Endometrial microvascular endothelial cells (primary cell): ENCODE data around the gene WDTC1. TPM values are rescaled to one million over a fixed set of nuclear protein-coding genes. Genes with fewer than 3 reads are reported as not detected.
"Not testable (repeated sequence)": the region's sequence is repeated elsewhere in the genome, so short reads cannot be mapped to it uniquely, and the experiment has no call there.

Source experiments
- in situ Hi-C: cut with HindIII; loops from 2 replicates; pipeline ENCODE4 v1.10.0; 2017; ENCODE audit warnings: low sequenced_read_pairs, low pct_unique_long_range_greater_than_20kb; ENCODE audit errors: inconsistent ontology term
- total RNA-seq: library from RNA; depleted of rRNA; stranded (reverse); fragments of >200 nt; gene quantifications from one replicate; pipeline ENCODE4 v1.2.3, GENCODE V29; 2015; ENCODE audit errors: inconsistent ontology term

WDTC1 gene
- total RNA-seq, 1 donor from 2014 or later = 25.2 TPM

DNA sequence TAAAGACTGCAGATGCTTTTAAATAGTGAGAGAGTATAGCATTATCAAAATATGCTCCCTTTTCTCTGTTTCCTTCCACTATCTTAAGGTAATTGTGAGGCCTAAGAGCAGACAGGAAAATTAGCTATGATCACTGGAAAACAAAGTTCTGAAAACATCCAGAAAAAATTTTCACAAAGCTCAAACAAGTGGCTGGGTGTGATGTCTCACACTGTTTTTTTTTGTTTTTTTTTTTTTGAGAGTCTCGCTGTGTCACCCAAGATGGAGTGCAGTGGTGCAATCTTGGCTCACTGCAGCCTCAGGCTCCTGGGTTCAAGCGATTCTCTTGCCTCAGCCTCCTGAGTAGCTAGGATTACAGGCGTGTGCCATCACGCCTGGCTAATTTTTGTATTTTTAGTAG, 7.2 kb downstream of the WDTC1 start:
- in situ Hi-C loops = loop anchor here (25.0 kb wide), 1 partner anchor 104 kb away; no protein-coding TSS in a partner anchor

DNA sequence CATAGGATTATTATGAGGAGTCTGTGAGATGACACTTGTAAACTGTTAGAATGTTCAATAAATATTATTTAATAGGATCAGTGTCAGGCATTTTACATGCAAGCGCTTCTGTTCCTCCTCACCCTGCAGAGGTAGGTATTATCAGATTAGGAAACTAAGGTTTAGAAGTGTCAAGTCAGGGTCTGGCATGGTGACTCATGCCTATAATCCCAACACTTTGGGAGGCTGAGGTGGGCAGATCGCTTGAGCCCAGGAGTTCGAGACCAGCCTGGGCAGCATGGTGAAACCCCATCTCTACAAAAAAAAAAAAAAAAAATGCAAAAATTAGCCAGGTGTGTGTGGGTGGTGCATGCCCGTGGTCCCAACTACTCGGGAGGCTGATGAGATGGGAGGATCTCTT, 9.2 kb downstream of the WDTC1 start:
- in situ Hi-C loops = loop anchor here (25.0 kb wide), 1 partner anchor 106 kb away; no protein-coding TSS in a partner anchor

DNA sequence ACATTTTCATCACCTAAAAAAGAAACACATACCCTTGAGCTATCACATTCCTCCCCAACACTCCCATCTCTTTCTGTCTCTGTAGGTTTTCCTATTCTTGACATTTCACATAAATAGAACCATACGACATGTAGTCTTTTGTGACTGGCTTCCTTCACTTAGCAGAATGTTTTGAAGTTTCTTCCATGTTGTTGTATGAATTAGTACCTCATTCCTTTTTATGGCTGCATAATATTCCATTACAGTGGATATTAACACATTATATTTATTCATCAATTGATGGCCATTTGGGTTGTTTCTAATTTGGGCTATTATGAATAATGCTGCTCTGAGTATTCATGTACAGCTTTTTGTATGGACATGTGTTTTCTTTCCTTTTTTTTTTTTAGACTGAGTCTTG, 11.8 kb downstream of the WDTC1 start:
- in situ Hi-C loops = loop anchor here (25.0 kb wide), 1 partner anchor 109 kb away; no protein-coding TSS in a partner anchor

DNA sequence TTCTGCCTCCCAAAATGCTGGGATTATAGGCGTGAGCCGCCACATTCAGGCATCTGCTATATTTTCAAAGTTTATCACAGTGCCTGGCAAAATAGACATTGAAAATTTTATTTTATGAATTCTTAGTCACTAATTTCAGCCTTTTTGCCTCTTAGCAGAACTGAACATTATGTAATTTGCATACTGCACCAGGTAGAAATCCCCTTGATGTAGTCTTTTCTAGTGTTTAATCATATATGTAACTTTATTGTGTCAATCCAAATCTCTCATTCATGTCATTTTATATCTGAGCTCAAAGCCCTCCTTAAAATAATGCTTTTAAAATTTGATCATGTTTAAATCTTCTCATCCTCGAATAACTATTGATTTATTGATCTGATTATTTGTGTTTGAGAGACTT, 19.2 kb downstream of the WDTC1 start:
- in situ Hi-C loops = no loop called here

DNA sequence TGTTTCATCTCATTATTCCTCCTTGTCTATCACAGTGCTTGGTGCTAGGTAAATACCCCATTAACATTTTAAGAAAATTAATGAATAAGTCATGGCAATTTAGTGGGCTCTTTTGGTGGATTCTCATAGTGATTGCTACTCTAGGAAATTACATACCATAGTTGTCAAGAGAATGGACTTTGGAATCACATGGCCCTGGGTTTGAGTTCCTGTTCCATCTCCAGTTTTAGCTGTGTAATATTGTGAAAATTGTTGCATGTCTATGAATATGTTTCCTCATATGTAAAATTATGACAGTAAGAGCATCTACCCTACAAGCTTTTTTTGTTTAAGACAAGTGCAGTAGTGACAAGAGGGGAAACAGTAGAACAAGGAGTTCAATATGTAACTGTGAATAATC, 20.7 kb downstream of the WDTC1 start:
- in situ Hi-C loops = no loop called here

DNA sequence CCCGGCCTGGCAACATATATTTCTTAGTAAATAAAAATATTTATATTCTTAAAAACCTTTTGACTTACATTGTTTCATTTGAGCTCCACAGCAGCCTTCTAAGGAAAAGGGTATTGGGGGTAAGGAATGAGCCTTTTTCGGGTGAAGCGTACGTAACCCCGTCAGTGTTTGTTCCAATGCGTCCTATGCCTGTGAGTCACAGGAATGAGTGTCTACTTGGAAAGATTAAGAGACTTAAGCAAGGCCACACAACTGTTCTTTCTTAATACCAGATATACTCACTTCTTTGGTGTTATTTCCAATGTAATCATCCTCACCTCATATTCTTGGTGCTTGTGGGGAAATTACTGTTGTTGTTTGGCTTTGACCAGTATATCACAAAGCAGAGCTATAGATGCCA, 22.7 kb downstream of the WDTC1 start:
- in situ Hi-C loops = no loop called here

DNA sequence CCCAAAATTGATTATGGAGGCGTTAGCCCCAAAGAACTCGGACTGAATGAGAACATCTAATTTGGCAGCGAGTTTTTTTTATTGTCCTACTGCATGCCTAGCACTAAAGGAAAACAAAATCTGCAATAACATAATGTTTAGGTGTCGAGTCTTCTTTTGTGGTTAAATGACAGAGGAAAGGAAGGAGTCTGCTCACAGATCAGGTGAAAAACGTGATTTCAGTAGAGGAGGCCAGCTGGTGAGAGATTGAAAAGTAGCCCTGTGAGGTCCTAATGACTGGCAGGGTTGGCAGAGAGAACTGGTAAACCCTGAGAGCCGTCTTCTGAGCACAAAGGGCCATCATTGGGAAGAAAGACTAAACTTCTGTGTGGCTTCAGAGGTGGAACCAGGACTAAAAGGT, 24.2 kb downstream of the WDTC1 start:
- in situ Hi-C loops = no loop called here

DNA sequence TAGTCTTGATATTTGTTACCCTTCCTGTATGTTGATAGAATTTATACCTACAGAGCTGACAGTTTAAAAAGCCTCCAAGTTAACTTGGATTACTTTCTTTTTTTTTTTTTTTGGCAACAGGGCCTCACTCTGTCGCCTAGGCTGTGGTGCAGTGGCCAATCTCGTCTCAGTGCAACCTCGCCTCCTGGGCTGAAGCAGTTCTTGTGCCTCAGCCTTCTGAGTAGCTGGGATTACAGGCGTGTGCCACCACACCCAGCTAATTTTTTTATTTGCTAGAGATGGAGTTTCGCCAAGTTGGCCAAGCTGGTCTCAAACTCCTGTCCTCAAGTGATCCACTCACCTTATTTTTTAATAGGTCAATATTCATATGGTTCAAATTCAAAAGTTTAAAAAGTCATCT, 32.7 kb downstream of the WDTC1 start:
- in situ Hi-C loops = no loop called here

DNA sequence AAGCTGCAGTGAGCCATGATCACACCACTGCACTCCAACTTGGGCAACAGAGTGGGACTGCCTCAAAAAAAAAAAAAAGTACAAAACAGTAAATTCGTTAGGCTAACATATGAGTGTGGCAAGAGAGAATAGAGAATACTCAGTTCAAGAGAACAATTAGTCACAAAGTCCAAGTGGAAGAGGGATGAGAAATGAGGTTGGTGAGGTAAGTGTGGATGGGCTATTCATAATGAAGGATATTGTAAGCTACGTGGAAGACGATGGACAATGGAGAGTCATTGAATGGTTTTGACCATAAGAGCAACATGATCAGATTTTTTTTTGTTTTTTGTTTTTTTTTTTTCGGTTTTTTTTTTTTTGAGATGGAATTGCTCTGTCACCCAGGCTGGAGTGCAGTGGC, 34.8 kb downstream of the WDTC1 start:
- in situ Hi-C loops = no loop called here

DNA sequence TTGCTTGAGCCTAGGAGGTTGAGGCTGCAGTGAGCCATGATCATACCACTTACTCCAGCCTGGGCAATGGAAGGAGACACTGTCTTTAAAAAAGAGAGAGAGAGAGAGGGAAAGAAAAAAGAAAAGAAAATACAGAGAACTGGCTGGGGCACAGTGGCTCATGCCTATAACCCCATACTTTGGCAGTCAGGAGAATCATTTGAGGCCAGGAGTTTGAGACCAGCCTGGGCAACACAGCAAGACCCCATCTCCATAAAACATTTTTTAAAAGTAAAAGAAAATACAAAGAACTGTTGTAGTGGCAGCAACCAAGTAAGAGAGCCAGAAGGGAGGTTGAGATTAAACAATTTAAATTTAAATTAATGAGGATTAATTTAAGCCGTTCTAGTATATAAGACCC, 39.8 kb downstream of the WDTC1 start:
- in situ Hi-C loops = no loop called here

DNA sequence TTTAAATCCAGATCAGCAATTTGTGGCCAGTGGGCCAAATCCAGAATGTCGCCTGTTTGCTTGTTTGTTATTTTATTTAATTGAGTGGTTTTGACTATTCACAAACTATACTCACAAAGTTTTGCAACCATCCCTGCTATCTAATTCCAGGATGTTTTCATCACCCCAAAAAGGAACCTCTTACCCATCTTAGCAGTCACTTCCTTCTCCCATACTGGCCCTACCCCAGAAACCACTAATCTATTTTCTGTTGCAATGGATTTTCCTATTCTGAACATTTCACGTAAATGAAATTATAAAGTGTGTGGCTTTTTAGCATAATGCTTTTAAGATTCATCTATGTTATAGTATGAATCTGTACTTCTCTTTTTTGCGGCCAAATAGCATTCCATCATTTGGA, 41.3 kb downstream of the WDTC1 start:
- in situ Hi-C loops = no loop called here

DNA sequence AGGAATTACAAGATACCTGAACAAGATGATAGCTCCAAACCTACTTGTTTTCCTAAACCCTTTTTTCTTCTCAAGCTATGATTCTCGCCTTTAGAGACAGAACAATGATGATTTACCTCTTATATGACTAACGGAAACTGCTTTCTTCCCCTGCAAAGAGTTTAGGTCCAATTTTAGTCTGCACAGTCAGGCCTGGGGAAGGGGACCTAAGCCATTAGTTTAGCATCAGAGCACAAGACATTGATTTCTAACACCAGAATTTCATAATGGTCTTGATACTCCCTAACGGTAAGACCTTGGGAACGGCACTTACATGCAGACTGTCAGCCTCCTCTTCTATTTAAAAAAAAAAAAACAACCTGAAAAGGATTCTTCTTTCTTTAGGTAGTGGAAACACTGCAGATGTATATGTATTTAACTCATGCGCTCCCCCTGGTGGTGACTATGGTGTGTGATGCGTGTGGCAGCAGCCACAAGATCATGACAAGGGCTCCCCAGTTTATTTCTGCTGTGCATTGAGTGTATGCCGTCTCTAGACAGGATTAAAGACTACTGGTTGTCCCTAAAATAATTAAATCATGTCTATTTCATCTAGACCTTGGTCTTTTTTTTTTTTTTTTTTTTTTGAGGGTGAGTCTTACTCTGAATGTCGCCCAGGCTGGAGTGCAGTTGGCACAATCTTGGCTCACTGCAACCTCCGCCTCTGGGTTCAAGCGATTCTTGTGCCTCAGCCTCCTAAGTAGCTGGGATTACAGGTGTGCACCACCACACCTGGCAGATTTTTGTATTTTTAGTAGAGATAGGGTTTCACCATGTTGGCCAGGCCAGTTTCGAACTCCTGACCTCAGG, 50.2 kb downstream of the WDTC1 start:
- in situ Hi-C loops = no loop called here

DNA sequence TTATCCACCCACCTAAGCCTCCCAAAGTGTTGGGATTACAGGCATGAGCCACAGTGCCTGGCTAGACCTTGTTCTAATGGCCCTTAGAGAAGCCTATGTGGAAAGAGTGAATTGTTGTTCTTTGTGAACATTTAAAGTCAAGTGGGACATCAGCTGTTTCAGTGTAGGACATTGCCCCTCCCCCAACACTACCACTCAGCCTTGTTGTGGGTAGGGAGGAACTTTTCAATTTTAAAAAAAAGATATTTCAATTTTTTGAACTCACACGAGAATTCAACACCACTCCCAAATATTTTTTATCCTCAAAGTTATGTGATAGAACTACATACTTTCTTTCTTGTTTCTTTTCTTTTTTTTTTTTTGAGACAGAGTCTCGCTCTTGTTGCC, 50.8 kb downstream of the WDTC1 start:
- in situ Hi-C loops = no loop called here

DNA sequence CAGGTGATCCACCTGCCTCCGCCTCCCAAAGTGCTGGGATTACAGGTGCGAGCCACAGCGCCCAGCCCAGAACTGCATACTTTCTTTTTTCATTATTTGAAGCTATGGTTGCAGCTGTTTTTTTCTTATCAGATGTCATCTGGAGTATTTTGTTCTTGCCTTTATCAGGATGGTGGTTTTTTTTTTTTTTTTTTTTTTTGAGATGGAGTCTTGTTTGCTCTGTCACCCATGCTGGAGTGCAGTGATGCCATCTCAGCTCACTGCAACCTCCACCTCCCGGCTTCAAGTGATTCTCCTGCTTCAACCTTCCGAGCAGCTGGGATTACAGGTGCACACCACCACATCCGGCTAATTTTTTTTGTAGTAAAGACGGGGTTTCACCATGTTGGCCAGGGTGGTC, 51.4 kb downstream of the WDTC1 start:
- in situ Hi-C loops = not testable (repeated sequence)

DNA sequence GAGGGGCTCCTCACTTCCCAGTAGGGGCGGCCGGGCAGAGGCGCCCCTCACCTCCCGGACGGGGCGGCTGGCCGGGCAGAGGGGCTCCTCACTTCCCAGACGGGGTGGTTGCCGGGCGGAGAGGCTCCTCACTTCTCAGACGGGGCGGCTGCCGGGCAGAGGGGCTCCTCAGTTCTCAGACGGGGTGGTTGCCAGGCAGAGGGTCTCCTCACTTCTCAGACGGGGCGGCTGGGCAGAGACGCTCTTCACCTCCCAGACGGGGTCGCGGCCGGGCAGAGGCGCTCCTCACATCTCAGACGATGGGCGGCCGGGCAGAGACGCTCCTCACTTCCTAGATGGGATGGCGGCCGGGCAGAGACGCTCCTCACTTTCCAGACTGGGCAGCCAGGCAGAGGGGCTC, 54.7 kb downstream of the WDTC1 start:
- in situ Hi-C loops = not testable (repeated sequence)

DNA sequence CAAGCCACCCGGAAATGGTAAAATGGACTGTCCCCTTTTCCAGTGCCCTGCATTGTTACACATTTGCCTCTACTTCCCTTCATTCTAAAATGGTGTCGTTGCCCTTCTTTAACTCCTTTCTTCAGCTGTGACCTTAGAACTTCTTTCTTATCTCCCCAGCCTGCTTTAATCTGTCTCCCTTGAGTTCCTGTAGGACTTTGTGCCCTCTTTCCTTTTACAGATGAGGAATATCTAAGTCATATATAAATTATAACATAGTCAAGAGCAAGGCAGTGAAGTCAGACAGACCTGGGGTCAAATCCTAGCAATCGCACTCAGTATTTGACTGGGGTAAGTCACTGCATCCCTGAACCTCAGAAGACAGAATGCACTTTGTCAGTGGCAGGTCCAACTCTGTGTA, 56.1 kb downstream of the WDTC1 start:
- in situ Hi-C loops = no loop called here

DNA sequence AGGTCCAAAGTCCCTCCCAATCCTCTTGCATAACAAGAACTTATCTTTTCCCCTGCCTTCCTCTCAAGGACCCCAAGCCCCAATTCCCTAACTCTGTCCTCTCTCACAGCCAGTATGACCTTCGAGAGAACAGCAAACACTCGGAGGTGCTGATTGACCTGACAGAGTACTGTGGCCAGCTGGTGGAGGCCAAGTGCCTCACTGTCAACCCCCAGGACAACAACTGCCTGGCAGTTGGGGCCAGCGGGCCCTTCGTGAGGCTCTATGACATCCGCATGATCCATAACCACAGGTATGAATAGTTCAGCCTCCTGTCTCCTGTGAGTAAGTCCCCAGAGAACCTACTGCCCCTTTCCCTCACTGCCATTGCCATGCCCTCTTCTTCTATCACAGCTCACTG, 57.7 kb downstream of the WDTC1 start:
- in situ Hi-C loops = no loop called here

DNA sequence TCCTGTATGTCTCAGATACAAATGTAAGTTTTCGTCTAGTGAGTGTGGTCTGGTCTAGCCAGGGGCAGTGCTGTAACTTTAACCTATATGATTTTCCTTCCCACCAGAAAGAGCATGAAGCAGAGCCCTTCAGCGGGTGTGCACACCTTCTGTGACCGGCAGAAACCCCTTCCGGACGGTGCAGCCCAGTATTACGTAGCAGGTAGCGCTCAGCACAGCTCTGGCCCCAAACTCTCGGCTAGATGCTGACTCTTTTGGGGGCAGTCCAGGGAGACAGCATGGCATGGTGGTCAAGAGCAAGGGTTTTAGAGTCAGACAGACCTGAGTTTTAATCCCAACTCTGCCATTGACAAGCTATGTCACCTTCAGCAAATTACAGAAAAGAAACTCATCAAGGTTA, 59.5 kb downstream of the WDTC1 start:
- in situ Hi-C loops = no loop called here

DNA sequence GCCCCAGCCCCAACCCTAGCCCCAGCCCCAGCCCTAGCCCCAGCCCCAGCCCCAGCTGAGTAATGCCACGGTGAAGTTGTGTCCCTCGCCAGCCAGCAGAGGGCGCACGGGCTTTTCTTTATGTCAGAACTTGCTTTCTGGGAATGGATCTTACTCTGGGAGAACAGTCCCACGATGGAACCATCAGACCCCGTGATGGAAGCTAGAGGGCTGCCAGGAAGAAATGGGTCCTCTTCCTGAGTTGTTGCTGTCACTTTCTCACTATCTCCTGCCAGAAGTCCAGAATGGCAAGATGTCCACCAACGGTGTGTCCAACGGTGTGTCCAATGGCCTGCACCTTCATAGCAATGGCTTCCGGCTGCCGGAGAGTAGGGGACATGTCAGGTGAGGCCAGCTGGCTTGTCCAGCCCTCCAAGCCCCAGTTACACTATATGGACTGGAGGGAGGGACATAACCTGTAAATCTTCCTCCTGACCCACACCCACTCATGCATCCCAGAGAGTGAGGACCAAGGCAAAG, 62.4 kb downstream of the WDTC1 start:
- in situ Hi-C loops = no loop called here

DNA sequence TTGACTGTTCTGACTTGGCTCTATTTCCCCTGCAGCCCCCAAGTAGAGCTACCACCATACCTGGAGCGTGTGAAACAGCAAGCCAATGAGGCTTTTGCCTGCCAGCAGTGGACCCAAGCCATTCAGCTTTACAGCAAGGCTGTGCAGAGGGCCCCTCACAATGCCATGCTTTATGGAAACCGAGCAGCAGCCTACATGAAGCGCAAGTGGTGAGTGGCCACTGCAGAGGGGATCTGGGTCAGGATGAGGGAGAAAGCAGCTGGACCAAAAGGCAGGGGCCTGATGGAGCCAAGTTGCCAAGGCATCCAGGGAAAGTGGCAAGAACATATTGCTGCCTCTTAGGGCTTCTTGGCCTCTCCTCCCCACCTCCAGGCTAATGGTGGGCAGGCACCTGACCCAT, 63.5 kb downstream of the WDTC1 start:
- in situ Hi-C loops = no loop called here
